GM12892 (cell line): ENCODE results near the gene PLCG2.
A peak's percentile ranks its signal among the peaks of the same experiment; 100 is the strongest.

Experiments
- DNase-seq: peaks from one replicate; pipeline ENCODE4 v3.0.0; 2011; ENCODE audit not compliant: insufficient read length
- FAIRE-seq: peaks from 2 replicates; lab custom pipeline; 2011; peaks lifted over from hg19 to GRCh38; lab: Jason Lieb, UNC
- POLR2A ChIP-seq: IDR thresholded peaks from 2 replicates; pipeline ENCODE4 v1.6.1; 2011; ENCODE audit warnings: low read depth, low read length, control low read depth
- POLR2AphosphoS5 ChIP-seq: IDR thresholded peaks from 2 replicates; pipeline ENCODE4 v1.6.1; 2011; ENCODE audit warnings: low read depth, low read length, control low read depth
- TAF1 ChIP-seq: IDR thresholded peaks from 2 replicates; pipeline ENCODE4 v1.6.1; 2011; ENCODE audit warnings: low read depth, mild to moderate bottlenecking, control low read depth, low read length, borderline replicate concordance

PLCG2 gene

DNA sequence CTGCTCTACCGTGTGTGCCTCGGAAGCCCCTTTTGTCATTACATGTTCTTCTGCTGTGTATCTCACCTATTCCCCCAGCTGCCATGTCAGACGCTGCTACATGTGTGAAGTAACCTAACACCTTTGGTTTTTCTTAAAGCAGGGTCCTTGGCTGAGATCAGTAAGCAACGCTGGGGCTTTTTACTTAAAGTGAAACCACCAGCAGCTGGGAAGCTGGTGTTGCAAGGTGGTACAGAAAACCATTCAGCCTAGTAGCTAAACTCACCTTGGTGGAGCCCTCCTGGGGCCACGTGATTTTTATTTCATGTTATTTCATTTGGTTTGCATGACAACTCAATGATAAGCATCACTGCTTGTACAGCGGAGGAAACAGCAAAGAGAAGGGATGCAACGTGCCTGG is 62.6 kb downstream of the PLCG2 start:
- TF ChIP-seq POLR2A, result 0 out of 2 replicates have a peak, but pooled peaks have one; percentile 4
- no peak for TF ChIP-seq TAF1
- TF ChIP-seq POLR2AphosphoS5, result no peak; the same call in 1 of the 2 replicates
- DNase-seq (no peak), FAIRE-seq (peak; percentile 97)

DNA sequence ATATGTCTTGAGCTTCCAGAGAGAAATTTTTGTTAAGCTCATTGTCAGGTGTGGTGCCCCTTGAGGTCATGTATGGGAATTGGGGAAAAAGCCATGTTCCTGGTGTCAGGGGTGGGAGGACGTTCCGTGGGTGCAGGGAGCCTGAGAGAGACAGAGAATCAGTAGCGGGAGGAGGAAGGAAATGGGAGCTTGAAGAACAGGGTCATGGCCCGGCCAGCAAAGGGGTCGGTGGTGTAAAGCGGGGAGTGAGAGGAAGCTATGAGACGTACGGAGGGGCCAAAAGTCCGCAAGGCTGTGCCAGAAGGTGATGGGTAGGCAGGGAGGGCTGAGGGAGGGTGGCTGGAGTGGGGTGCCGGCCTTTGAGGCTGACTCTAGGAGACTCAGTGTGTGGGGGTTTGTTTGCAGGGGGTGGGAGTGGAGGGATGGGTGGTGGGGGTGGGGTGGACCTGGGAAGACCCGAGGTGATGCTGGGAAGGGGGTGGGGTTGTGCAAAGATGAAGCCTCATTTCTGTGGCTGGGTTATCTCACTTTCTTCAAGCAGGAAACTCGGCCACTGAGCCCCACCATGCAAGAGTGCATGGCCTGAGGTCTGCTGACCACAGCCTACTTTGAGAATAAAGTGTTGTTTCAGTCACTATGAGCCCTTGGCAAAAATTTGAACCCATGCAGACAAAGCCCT is 63.6 kb downstream of the PLCG2 start:
- no peak for TF ChIP-seq POLR2AphosphoS5
- TF ChIP-seq POLR2A, result 0 out of 2 replicates have a peak, but pooled peaks have one; percentile 10
- FAIRE-seq, result peak; percentile 82
- DNase-seq, result no peak

DNA sequence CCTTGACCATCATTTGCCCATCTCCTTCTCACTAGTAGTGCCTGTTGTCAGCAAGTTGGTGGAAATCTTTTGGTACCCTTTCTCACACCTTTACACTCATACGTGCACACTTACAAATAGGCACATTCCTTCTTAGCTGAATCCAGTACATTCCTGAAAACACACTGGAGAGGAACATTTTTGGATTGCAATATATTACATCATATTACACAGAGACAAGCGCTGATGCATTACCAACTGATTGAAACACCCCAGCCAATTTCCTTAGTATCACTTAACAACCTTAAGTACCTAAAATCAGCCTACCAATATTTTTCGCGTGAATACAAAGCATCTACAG is 64.1 kb downstream of the PLCG2 start:
- DNase-seq (no peak), FAIRE-seq (no peak)

DNA sequence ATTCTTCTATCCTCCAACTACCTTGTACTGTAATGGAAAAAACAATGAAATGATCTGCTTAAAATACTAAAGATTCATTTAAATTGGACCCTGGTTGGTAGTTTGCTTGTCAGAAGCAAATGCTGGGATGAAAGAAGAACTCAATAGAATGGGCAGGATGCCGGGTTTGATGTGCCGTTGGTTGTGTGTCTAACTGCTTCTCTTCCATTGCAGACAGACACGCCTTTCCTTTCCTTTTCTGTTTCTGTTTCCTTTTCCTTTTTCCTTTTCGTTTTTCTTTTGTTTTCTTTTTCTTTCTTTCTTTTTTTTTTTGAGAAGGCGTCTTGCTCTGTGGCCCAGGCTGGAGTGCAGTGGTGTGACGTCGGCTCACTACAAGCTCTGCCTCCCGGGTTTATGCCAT is 64.6 kb downstream of the PLCG2 start:
- DNase-seq (no peak), FAIRE-seq (no peak)
- TF ChIP-seq POLR2A, result no peak
- no peak for TF ChIP-seq POLR2AphosphoS5
- TF ChIP-seq TAF1, result no peak

More for the DNA sequence above, 64.1 kb downstream of the PLCG2 start:
- TF ChIP-seq POLR2A, result no peak
- no peak for TF ChIP-seq TAF1
- no peak for TF ChIP-seq POLR2AphosphoS5

DNA sequence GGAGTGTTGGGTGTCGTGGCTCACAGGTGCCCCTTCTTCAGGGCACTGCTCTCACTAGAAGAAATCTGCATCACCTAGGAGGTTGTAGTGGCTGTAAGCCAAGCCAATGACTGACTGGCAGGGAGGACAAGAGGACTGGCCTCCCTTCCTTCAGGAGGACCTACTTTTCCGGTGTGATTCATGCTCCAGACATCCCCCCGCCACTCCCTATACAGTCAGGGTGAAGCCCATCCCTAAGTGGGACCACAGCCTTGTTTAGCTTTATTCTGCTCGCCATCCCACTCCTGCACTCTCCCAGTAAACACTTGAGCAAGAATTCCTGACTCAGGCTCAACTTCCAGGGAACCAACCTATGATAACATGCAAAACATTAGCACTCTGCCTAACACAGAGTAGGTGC is 67.0 kb downstream of the PLCG2 start:
- DNase-seq, result no peak
- FAIRE-seq, result no peak

DNA sequence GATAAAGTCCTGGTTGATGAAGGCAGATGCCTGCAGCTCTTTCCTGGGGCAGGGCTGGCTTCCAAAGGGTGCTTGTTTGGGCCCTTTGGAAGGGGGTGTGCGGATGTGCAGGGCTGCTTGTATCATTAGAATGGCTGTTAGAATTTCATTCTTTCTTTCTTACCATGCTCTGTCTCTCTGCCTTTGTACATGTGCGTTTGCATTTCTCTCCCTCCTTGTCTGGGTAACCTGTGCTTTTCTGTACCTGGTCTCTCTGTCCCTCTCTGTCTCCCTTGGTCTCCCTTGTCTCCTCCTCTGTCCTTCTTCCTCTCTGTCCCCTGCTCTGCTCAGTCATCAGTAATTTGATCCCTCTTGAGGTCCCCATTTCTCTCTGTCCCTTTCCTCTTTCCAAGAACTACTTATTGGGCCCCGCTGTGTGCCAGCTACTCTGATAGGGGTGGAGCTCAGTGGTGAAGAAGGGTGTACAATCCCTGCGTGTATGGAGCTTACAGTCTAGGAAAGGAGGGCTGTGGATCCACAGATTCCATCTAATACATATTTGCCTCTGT is 69.3 kb downstream of the PLCG2 start:
- TF ChIP-seq POLR2A (no peak), POLR2AphosphoS5 (no peak), TAF1 (no peak)
- DNase-seq (no peak), FAIRE-seq (no peak)

More for the DNA sequence above, 67.0 kb downstream of the PLCG2 start:
- TF ChIP-seq POLR2A, result 0 out of 2 replicates have a peak, but pooled peaks have one; percentile 9
- TF ChIP-seq TAF1, result no peak

DNA sequence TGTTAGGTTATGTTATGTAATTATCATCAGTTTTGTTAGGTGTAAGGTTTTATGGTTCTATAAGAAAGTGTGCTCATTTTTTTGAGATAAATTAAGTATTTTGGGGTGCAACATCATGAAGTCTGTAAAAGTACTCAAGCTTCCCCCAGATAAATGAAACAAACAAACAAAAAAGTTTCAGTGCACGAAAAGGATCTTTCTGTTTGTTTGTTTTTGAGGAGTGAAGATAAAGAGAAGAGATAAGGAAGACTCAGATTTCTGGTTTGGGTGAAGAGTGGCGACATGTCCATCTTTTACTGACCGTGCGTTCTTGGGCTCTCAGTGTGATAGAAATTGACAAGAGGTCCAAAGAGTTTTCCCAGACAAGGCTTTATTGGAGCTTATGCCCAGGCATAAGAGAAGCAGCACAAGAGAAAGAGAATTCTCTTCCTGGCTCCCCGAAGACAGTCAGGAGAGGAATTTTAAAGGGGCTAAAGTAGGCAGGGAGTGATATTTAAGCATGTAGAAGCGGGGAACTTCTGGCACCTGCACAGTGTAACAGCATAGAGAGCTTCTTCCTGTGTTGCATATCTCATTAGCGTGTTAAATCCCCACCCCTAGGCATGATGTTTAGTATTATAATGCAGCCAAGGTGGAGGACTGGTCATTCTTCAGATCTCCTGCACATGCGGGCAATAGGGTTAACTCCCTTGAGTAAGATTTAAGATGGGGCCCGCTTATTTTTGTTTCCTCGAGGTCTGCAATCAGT is 71.3 kb downstream of the PLCG2 start:
- TF ChIP-seq TAF1, result no peak
- no peak for TF ChIP-seq POLR2AphosphoS5
- no peak for TF ChIP-seq POLR2A
- FAIRE-seq (no peak), DNase-seq (no peak)

DNA sequence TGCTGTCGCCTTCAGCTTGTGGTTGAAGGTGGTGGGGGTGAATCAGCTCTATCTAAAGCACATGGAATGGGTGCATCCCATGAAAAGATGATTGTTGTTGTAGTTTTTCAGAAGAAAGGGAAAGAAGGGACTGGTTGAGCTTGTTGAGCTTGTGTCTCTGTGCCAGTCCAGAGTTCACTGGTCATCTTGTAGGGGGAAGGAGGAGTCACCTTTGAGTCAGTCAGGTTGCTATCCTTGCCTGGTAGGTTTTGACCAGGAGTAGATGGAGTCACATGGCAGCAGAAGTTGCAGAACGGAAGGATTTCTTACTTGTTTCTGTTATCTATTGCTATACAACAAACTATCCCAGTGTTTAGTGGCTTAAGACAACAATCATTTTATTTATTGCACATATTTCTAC is 73.3 kb downstream of the PLCG2 start:
- FAIRE-seq (no peak), DNase-seq (no peak)
- TF ChIP-seq POLR2A, result no peak
- TF ChIP-seq TAF1, result no peak
- no peak for TF ChIP-seq POLR2AphosphoS5

DNA sequence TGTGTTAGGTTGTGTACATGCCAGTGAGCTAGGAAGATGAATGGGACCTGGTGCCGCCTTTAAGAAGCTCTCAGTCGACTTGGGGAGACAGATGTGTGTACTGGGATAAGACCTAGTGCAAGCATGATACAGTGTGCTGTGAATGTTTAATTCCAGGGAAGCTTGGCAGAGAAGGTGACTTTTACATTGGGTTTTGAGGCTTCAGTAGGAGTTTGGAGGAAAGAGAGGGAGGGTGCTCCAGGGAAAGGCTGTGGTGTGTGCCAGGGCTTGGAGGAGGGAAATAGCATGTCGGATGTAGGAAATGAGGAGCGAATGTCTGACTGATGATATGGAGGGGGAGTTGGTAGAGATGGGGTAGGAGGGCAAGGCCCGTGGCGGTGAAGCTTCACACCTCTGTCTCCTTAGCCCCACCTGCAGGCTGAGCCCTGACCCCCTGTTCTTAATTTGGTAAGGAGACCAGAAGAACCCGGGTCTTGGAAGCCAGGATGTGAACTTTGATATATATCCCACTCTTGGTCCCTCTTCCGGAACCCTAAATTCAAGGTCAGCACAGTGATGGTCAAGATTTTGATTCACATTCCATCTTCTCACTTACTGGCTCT is 76.6 kb downstream of the PLCG2 start:
- no peak for FAIRE-seq
- TF ChIP-seq TAF1 (no peak), POLR2A (0 out of 2 replicates have a peak, but pooled peaks have one; percentile 14), POLR2AphosphoS5 (no peak)
- no peak for DNase-seq

DNA sequence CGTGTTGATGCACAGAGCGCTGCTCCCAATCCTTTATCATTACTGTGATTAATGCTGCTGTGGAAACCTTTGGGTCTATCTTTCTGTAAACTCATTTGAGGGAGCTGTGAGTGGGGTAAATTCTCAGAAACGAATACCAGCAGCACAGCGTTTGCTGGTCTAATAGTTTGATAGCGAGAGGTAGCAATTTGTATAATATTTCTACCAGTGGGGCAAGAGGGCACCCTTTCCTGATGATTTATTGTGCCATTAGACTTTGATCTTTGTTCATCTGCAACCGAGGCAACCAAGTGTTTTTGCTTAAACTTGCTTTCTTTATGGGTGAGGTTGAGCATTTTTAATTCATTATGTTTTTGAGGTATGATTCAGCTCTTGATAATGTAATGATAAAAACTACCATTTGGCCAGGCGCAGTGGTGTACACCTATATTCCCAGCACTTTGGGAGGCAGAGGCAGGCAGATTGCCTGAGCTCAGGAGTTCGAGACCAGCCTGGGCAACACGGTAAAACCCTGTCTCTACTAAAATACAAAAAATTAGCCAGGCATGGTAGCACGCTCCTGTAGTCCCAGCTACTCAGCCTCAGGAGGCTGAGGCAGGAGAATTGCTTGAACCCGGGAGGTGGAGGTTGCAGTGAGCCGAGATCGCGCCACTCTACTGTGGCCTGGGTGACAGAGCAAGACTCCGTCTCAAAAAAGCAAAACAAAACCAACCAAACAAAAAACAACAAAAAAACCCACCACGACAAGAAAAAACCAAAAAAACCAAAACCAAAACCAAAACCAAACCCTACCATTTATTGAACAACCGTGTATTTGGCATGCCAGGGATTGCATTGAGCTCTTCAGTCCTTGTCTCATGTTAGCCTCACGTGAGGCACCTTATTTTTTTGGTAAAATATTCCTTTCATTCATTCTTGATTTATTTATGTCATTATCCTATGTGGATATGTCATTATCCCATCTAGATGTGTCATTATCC is 81.5 kb downstream of the PLCG2 start:
- FAIRE-seq, result no peak
- DNase-seq, result no peak
- TF ChIP-seq TAF1, result no peak
